ENCODE data around the gene CPNE4.

The CPNE4 gene

GRCh38 chr3:131540143-131540542 lies 494.7 kb downstream of the CPNE4 start:
- H3K4me3 Mint-ChIP-seq: no peak overlapping the region
- H3K9me3 Mint-ChIP-seq: no peaks in the 10 kb centered on the region
- H3K27me3 Mint-ChIP-seq: peaks cover 19% of the 10 kb centered on the region

GRCh38 chr3:131538968-131539367 lies 495.8 kb downstream of the CPNE4 start:
- no peaks in the 10 kb centered on the region for H3K9me3 Mint-ChIP-seq
- H3K27ac Mint-ChIP-seq: no peak overlapping the region
- no peaks in the 10 kb centered on the region for H3K4me1 Mint-ChIP-seq
- H3K27me3 Mint-ChIP-seq: peaks cover 19% of the 10 kb centered on the region
- no peaks in the 10 kb centered on the region for H3K36me3 Mint-ChIP-seq
- H3K4me3 Mint-ChIP-seq: no peak overlapping the region

More at GRCh38 chr3:131540143-131540542, 494.7 kb downstream of the CPNE4 start:
- H3K4me1 Mint-ChIP-seq: no peaks in the 10 kb centered on the region
- no peak overlapping the region for H3K27ac Mint-ChIP-seq
- H3K36me3 Mint-ChIP-seq: no peaks in the 10 kb centered on the region

- H3K9me3 Mint-ChIP-seq: peaks cover 1% of the 10 kb centered on the region
- H3K27me3 Mint-ChIP-seq: peaks cover 22% of the 10 kb centered on the region
- no peak overlapping the region for H3K4me3 Mint-ChIP-seq
- H3K4me1 Mint-ChIP-seq: no peaks in the 10 kb centered on the region
- no peak overlapping the region for H3K27ac Mint-ChIP-seq
- no peaks in the 10 kb centered on the region for H3K36me3 Mint-ChIP-seq
Observed at GRCh38 chr3:131537531-131537930, 497.3 kb downstream of the CPNE4 start.

DNA sequence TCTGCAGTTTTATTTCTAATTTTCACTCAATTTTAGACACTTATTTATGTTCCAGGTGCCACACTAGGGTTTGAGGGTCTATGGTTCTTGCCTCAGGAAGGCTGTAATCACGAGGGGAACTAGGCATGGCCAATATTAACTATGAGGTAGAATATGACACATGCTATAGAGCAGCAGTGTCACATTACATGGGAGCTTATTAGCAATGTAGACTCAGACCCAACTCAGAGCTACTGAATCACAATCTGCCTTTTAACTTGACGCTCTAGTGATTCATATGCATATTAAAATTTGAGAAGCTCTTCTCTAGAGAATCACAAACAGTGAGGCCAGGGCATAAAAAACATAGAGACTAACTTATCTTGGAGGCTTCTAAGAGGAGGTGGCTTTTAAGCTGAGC lies 499.2 kb downstream of the CPNE4 start:
- H3K4me1 Mint-ChIP-seq: no peaks in the 10 kb centered on the region
- no peaks in the 10 kb centered on the region for H3K36me3 Mint-ChIP-seq
- H3K27ac Mint-ChIP-seq: no peak overlapping the region
- H3K4me3 Mint-ChIP-seq: no peak overlapping the region
- peaks cover 4% of the 10 kb centered on the region for H3K9me3 Mint-ChIP-seq
- H3K27me3 Mint-ChIP-seq: peaks cover 25% of the 10 kb centered on the region

DNA sequence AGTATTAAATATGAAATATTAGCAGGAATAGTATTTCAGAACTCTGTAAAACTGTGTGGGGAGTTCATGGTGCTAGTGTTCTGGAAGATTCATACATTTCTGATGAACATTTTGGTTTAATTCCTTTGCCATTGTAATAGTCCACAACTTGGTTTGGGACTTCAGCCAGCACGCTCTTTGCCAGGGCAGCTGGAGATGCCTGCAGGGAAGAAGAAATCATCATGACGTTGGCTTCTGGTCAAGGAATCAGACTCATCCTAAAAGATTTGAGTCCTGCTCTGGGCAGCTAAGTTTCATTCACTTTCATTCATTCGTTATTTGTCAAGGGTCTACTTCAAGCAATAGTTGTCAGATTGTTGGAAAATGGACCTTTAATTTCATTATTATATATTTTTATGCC lies 499.7 kb downstream of the CPNE4 start:
- H3K27me3 Mint-ChIP-seq: peaks cover 20% of the 10 kb centered on the region
- peaks cover 4% of the 10 kb centered on the region for H3K9me3 Mint-ChIP-seq
- no peak overlapping the region for H3K4me3 Mint-ChIP-seq
- H3K36me3 Mint-ChIP-seq: no peaks in the 10 kb centered on the region
- no peaks in the 10 kb centered on the region for H3K4me1 Mint-ChIP-seq
- no peak overlapping the region for H3K27ac Mint-ChIP-seq

DNA sequence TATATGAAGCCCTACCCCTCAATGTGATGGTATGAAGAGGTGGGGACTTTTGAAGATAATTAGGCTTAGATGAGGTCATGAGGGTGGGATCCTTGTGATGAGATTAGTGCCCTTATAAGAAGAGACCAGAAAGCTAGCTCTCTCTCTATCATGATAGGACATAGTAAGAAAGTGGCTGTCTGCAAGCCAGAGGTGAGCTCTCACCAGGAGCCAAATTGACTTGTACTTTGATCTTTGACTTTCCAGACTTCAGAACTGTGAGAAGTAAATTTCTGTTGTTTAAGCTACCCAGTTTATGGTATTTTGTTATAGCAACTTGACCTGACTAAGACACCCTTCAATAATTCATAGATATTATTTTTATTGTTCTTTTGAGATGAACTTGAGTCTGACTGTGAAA lies 502.2 kb downstream of the CPNE4 start:
- Mint-ChIP-seq H3K4me3 (no peak overlapping the region), H3K27me3 (peaks cover 20% of the 10 kb centered on the region), H3K36me3 (no peaks in the 10 kb centered on the region), H3K9me3 (peaks cover 4% of the 10 kb centered on the region), H3K4me1 (no peaks in the 10 kb centered on the region), H3K27ac (no peak overlapping the region)

GRCh38 chr3:131530843-131531242 lies 504.0 kb downstream of the CPNE4 start:
- no peaks in the 10 kb centered on the region for H3K4me1 Mint-ChIP-seq
- H3K9me3 Mint-ChIP-seq: peaks cover 4% of the 10 kb centered on the region
- H3K27me3 Mint-ChIP-seq: peaks cover 24% of the 10 kb centered on the region
- no peak overlapping the region for H3K27ac Mint-ChIP-seq
- no peak overlapping the region for H3K4me3 Mint-ChIP-seq
- H3K36me3 Mint-ChIP-seq: no peaks in the 10 kb centered on the region

DNA sequence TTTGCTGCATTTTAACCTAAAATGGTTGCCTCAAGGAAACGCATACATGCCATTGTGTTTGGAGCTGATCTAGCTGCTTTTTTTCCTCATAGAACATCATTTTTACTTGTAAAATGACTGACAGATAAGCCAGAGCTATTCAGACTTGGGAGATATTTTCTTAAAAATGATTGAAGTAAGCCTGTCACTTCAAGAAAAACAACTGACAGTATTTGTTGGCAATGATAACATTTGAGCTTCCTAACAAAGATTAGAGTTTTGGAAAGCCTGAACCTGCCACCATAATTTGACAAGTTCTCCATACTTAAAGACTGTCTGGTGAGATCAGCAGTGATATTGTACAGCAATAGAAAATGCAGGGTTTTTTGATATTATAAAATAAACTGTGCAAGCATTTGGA lies 504.4 kb downstream of the CPNE4 start:
- peaks cover 23% of the 10 kb centered on the region for H3K27me3 Mint-ChIP-seq

GRCh38 chr3:131526801-131527347 lies 507.9 kb downstream of the CPNE4 start:
- Mint-ChIP-seq H3K4me1 (no peaks in the 10 kb centered on the region), H3K36me3 (peaks cover 1% of the 10 kb centered on the region), H3K4me3 (no peak overlapping the region), H3K27me3 (peaks cover 21% of the 10 kb centered on the region), H3K9me3 (no peaks in the 10 kb centered on the region), H3K27ac (no peak overlapping the region)

More for the DNA sequence above, 504.4 kb downstream of the CPNE4 start:
- H3K4me3 Mint-ChIP-seq: no peak overlapping the region
- peaks cover 4% of the 10 kb centered on the region for H3K9me3 Mint-ChIP-seq
- H3K36me3 Mint-ChIP-seq: peaks cover under 1% of the 10 kb centered on the region
- no peaks in the 10 kb centered on the region for H3K4me1 Mint-ChIP-seq
- H3K27ac Mint-ChIP-seq: no peak overlapping the region

- peaks cover 2% of the 10 kb centered on the region for H3K27me3 Mint-ChIP-seq
- no peaks in the 10 kb centered on the region for H3K36me3 Mint-ChIP-seq
- H3K27ac Mint-ChIP-seq: no peak overlapping the region
- H3K9me3 Mint-ChIP-seq: peaks cover 3% of the 10 kb centered on the region
- no peak overlapping the region for H3K4me3 Mint-ChIP-seq
- H3K4me1 Mint-ChIP-seq: no peaks in the 10 kb centered on the region
Observed at GRCh38 chr3:131518680-131519079, 516.1 kb downstream of the CPNE4 start.

DNA sequence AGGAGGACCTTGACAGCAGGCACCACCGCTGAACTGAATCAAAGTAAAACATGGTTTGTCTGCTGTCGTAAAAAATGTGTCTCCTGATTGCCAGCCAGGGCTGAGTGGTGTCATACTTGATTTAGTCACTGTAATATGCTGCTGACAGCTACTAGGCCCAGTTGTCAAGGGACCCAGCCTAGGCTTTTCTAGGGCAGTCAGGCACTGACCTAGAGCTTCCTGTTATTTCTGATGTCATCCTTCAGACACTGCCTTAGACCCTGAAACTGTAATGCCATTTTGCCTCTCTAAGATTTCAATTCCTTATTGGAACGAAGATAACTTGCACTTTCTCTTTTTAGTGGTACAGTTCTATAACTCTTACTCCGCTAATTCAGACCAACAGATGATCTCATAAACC lies 529.4 kb downstream of the CPNE4 start:
- Mint-ChIP-seq H3K4me3 (no peak overlapping the region), H3K4me1 (peaks cover 26% of the 10 kb centered on the region), H3K27me3 (peaks cover 1% of the 10 kb centered on the region), H3K36me3 (peaks cover 7% of the 10 kb centered on the region), H3K9me3 (no peaks in the 10 kb centered on the region), H3K27ac (no peak overlapping the region)

DNA sequence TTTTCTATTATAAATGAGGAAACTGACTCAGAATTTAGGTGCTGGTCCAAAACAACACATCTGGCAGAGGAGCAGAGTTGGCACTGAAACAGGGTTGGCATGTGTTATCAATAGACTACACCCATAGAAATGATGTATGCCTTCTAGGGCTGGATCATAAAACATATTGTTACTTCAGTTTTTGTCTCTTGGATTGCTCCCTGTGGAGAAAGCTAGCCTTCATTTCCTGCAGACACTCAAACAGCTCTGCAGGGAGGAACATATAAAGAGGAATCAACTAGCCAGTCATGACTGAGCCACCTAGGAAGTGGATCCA lies 531.5 kb downstream of the CPNE4 start:
- H3K27ac Mint-ChIP-seq: peak overlapping the region; percentile 99
- peaks cover 31% of the 10 kb centered on the region for H3K4me1 Mint-ChIP-seq
- H3K4me3 Mint-ChIP-seq: peak overlapping the region; percentile 98
- H3K36me3 Mint-ChIP-seq: peaks cover 13% of the 10 kb centered on the region
- no peaks in the 10 kb centered on the region for H3K9me3 Mint-ChIP-seq
- H3K27me3 Mint-ChIP-seq: no peaks in the 10 kb centered on the region

DNA sequence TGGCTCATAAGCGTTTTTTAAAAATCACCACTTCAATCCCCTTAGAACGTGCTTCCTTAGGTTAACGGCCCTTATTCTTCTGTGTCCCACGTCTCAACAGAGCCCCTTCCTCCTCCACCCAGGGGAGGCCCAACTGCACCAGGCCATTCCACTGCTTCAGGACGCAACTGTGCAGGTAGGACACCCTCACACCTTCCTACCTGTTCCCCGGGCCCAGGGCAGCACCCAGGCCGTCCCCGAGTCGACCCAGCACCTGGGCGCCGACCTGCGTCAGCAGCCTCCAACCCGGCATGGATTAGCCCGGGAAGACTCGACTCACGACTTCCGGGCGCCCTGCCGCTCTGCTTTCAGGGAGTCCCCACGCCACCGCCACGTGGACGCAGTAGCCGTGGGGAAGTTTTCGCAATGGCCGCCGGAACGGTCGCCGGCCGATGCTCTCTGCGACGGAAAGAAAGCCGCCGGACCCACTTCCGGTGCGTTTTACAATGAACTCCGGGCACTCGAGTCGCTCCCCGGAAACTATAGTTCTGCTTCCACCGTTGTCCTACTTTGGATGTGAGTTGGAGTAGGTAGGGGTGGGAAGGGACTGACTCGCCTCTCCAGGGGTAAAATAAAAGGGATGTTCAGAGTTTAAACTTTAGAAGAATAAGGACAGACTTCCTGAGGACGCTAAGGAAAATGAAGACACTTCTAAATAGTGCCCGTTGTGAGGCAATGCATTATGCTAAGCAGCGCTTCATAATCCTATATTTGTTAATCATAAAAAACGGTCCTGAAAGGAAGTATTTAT lies 532.1 kb downstream of the CPNE4 start, which contains the start of gene MRPL3:
Gene MRPL3 (minus strand): TSS at position 442 of the 790 bp plus-strand sequence. CDS start 150 bp downstream, at position 292.
- Mint-ChIP-seq H3K4me3 (peak within 1 kb of the TSS; percentile 98), H3K27me3 (no peaks in the 10 kb centered on the region), H3K9me3 (no peaks in the 10 kb centered on the region), H3K4me1 (peaks cover 31% of the 10 kb centered on the region), H3K36me3 (peaks cover 13% of the 10 kb centered on the region), H3K27ac (peak within 1 kb of the TSS; percentile 99)

GRCh38 chr3:131501949-131502348 lies 532.9 kb downstream of the CPNE4 start:
- H3K9me3 Mint-ChIP-seq: no peaks in the 10 kb centered on the region
- H3K36me3 Mint-ChIP-seq: peaks cover 14% of the 10 kb centered on the region
- peak overlapping the region; percentile 98 for H3K4me3 Mint-ChIP-seq
- no peaks in the 10 kb centered on the region for H3K27me3 Mint-ChIP-seq
- peaks cover 33% of the 10 kb centered on the region for H3K4me1 Mint-ChIP-seq
- peak overlapping the region; percentile 99 for H3K27ac Mint-ChIP-seq

DNA sequence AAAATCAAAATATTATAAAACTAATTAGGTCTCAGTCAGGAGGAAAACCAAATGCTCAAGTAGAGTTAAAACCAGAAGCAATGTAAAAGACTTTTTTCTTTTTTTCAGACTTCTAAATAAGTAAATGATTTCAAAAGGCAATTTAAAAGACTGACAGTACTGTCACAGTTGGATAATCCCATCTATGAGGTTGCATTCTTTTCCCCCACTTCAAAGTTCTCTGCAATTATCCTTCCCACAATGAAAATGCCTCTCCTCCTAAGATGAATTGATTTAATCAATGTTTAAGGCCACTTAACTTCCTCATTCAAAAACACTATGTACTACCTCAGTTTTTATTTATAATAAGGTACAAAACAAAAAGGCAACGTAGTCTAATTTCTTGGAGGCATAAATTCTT lies 540.1 kb downstream of the CPNE4 start:
- Mint-ChIP-seq H3K4me3 (no peak overlapping the region), H3K36me3 (peaks cover 13% of the 10 kb centered on the region), H3K27me3 (no peaks in the 10 kb centered on the region), H3K27ac (no peak overlapping the region), H3K9me3 (no peaks in the 10 kb centered on the region), H3K4me1 (peaks cover 33% of the 10 kb centered on the region)

DNA sequence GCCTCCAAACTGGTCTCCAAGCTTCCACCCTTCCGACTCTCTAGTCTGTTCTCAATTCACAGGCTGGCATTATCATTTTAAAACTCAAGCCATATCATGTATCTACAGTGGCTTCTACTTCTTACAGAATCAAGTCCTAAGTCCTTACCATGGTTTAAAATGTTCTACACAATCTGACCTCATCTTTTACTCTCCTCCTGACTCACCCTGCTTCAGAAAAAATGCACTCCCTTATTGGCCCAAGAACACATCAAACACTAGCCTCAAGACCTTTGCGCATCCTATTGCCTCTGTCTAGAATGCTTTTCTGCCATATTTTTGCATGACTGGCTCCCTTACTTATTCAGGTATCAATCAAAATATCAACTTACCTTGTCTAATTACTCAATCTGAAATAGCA lies 543.0 kb downstream of the CPNE4 start:
- H3K36me3 Mint-ChIP-seq: peaks cover 16% of the 10 kb centered on the region
- no peak overlapping the region for H3K27ac Mint-ChIP-seq
- H3K4me3 Mint-ChIP-seq: no peak overlapping the region
- H3K27me3 Mint-ChIP-seq: no peaks in the 10 kb centered on the region
- peaks cover 32% of the 10 kb centered on the region for H3K4me1 Mint-ChIP-seq
- H3K9me3 Mint-ChIP-seq: no peaks in the 10 kb centered on the region

Measured in activated naive CD4-positive, alpha-beta T cell treated with anti-CD3 and anti-CD28 coated beads, Interleukin-2, amount 50 U/mL, for 24 hours (primary cell).